Measurements from ENCODE around the gene SETBP1. TPM values are rescaled to one million over a fixed set of nuclear protein-coding genes. Genes with fewer than 3 reads are reported as not detected.

The SETBP1 gene
- total RNA-seq, 1 experiment from 2014 or later: 0.05 TPM

DNA sequence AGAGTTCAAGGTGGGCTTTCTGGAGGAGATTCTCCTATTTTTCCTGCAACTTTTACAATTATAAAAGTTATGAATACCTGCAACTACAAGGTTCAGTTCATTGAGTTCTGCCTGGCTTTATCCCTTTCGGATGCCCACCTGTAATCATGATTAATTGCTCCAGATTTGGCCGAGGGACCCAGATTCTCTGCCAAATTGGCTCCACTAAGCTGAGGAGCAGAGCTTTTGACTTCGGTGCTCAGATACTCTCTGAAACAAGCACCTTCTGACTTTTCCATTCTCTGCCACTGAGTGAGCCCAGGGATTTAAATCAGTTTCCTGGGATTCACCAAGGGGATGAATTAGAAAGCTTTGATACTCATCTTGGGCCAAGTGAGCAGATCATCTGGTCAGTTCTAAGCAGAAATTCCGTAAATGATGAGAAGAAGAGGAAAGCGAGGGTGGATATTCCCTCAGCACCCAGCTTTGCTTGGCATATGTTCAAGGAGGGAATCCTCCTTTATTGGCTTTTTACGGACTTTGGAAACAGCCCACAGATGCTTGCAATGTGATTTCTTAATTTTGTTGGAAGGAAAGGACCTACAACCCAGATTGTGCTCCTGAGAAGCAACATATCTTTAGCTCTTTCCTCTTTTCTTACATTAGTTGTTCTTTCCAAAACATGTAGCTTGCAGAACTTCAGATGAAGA, 179.2 kb downstream of the SETBP1 start:
- POLR2A ChIA-PET: no interaction called here
- RAD21 ChIA-PET (ENCODE audit: low non-redundant PET in 1 of 2, low total read pairs in 2 of 2, uncharacterized antibody in 2 of 2, unreplicated experiment in 2 of 2): no interaction called here
- ATAC-seq: no peak
- H2AFZ ChIP-seq (ENCODE audit: low read depth, low read length, poor library complexity, severe bottlenecking): no peak overlapping the region
- no peaks in the 10 kb centered on the region for H3K27me3 ChIP-seq (ENCODE audit: insufficient read depth, low read length)
- no peak for DNase-seq (ENCODE audit: low read depth, low spot score)
- no peak overlapping the region for H3K9ac ChIP-seq (ENCODE audit: low read length)
- H3K79me2 ChIP-seq (ENCODE audit: insufficient read depth, low read length): no peaks in the 10 kb centered on the region
- H3K9me2 ChIP-seq (ENCODE audit: insufficient read depth): no peaks in the 10 kb centered on the region
- H3K36me3 ChIP-seq (ENCODE audit: control insufficient read depth in 1 of 2, insufficient read depth in 2 of 2, low read length in 2 of 2): no peaks in the 10 kb centered on the region
- TF ChIP-seq RAD21 (IDR thresholded peaks at IDR 0.05; ENCODE audit: low read depth) (no peak), TCF7L2 (IDR thresholded peaks at IDR 0.05; ENCODE audit: borderline replicate concordance, extremely low read depth, insufficient read depth, insufficient read length) (no peak), SIN3A (IDR thresholded peaks at IDR 0.05; ENCODE audit: low read depth) (no peak), CEBPB (IDR thresholded peaks at IDR 0.05; ENCODE audit: low read depth) (no peak), JUND (IDR thresholded peaks at IDR 0.05) (no peak), EZH2phosphoT487 (IDR thresholded peaks at IDR 0.05; ENCODE audit: borderline replicate concordance) (no peak), ZFX (IDR thresholded peaks at IDR 0.05) (no peak), EGR1 (IDR thresholded peaks at IDR 0.05; ENCODE audit: low read depth) (no peak), ZNF274 (IDR thresholded peaks at IDR 0.05; ENCODE audit: low read depth, low read length) (no peak), SP1 (IDR thresholded peaks at IDR 0.05; ENCODE audit: low read depth) (no peak), ZBTB33 (IDR thresholded peaks at IDR 0.05; ENCODE audit: extremely low read depth, insufficient replicate concordance, low read length) (no peak)
- TF ChIP-seq, protein P1, sequence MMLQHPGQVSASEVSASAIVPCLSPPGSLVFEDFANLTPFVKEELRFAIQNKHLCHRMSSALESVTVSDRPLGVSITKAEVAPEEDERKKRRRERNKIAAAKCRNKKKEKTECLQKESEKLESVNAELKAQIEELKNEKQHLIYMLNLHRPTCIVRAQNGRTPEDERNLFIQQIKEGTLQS (IDR thresholded peaks at IDR 0.05): no peak
- TF ChIP-seq, protein P2, sequence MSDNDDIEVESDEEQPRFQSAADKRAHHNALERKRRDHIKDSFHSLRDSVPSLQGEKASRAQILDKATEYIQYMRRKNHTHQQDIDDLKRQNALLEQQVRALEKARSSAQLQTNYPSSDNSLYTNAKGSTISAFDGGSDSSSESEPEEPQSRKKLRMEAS (IDR thresholded peaks at IDR 0.05): no peak
- TF ChIP-seq, protein P3, sequence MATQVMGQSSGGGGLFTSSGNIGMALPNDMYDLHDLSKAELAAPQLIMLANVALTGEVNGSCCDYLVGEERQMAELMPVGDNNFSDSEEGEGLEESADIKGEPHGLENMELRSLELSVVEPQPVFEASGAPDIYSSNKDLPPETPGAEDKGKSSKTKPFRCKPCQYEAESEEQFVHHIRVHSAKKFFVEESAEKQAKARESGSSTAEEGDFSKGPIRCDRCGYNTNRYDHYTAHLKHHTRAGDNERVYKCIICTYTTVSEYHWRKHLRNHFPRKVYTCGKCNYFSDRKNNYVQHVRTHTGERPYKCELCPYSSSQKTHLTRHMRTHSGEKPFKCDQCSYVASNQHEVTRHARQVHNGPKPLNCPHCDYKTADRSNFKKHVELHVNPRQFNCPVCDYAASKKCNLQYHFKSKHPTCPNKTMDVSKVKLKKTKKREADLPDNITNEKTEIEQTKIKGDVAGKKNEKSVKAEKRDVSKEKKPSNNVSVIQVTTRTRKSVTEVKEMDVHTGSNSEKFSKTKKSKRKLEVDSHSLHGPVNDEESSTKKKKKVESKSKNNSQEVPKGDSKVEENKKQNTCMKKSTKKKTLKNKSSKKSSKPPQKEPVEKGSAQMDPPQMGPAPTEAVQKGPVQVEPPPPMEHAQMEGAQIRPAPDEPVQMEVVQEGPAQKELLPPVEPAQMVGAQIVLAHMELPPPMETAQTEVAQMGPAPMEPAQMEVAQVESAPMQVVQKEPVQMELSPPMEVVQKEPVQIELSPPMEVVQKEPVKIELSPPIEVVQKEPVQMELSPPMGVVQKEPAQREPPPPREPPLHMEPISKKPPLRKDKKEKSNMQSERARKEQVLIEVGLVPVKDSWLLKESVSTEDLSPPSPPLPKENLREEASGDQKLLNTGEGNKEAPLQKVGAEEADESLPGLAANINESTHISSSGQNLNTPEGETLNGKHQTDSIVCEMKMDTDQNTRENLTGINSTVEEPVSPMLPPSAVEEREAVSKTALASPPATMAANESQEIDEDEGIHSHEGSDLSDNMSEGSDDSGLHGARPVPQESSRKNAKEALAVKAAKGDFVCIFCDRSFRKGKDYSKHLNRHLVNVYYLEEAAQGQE (IDR thresholded peaks at IDR 0.05; ENCODE audit: low read depth): no peak
- no TSS peak for BruUV-seq (replicated peaks)
- H3K4me3 ChIP-seq (replicated peaks in 1 of 2; ENCODE audit: low read depth in 1 of 2, low read length in 2 of 2): no peak overlapping the region
- no peaks in the 10 kb centered on the region for H4K20me1 ChIP-seq (ENCODE audit: insufficient read depth)
- no peak overlapping the region for H3K27ac ChIP-seq (ENCODE audit: low read depth, low read length)
- CTCF ChIA-PET: no interaction called here
- peaks cover 4 to 16% of the 10 kb centered on the region in 2 experiments; a peak in 2 of 4 replicates for H3K9me3 ChIP-seq (ENCODE audit: control insufficient read depth in 1 of 2, insufficient read depth in 1 of 2, low read depth in 1 of 2, low read length in 2 of 2)
- no peak overlapping the region for H3K4me2 ChIP-seq (ENCODE audit: low read length)
- intact Hi-C loops (cut with micrococcal nuclease): no loop called here
- H3K4me1 ChIP-seq (ENCODE audit: control insufficient read depth in 1 of 2, insufficient read depth in 2 of 2, low read length in 2 of 2): no peaks in the 10 kb centered on the region
